Measurements from ENCODE around the gene FAM53A. TPM values are rescaled to one million over a fixed set of nuclear protein-coding genes. Genes with fewer than 3 reads are reported as not detected.
A peak's percentile ranks its signal among the peaks of the same experiment; 100 is the strongest.

FAM53A gene
- total and polyA plus RNA-seq, 5 donors from 2014 or later: 0.76 to 3.6 (median 1.8) TPM

- Histone ChIP-seq H3K36me3 (ENCODE audit: control insufficient read depth, insufficient read depth, low read length) (no peaks in the 10 kb centered on the region), H3K27ac (ENCODE audit: insufficient read depth, low read length, poor library complexity, severe bottlenecking) (no peak overlapping the region), H3K9me3 (ENCODE audit: control insufficient read depth in 2 of 2, low read length in 2 of 2) (peaks cover 0 to 15% of the 10 kb centered on the region in 2 experiments), H3K27me3 (ENCODE audit: control insufficient read depth, insufficient read depth, low read length) (no peaks in the 10 kb centered on the region), H3K4me3 (ENCODE audit: low read depth, low read length) (no peak overlapping the region), H3K4me1 (ENCODE audit: control insufficient read depth, insufficient read depth, low read length, poor library complexity, severe bottlenecking) (peaks cover 12% of the 10 kb centered on the region)
- peak overlapping the region in 2 of 3 donors; percentile 14 to 51 for H3K27ac Mint-ChIP-seq
- H3K27me3 Mint-ChIP-seq: no peaks in the 10 kb centered on the region
- ATAC-seq (ENCODE audit: low read depth in 2 of 2) (no peak), DNase-seq (no peak)
- no peak overlapping the region for H3K4me3 Mint-ChIP-seq
- peaks cover 2% of the 10 kb centered on the region for H3K36me3 Mint-ChIP-seq
- peaks cover 8 to 64% (median 21%) of the 10 kb centered on the region in 4 donors for H3K4me1 Mint-ChIP-seq
- H3K9me3 Mint-ChIP-seq: peaks cover 0 to 25% (median 6%) of the 10 kb centered on the region in 7 donors
These were observed 67.6 kb downstream of the FAM53A start for GRCh38 chr4:1616557-1616930.

- peaks cover 12% of the 10 kb centered on the region for H3K4me1 ChIP-seq (ENCODE audit: control insufficient read depth, insufficient read depth, low read length, poor library complexity, severe bottlenecking)
- Mint-ChIP-seq H3K36me3 (peaks cover 2% of the 10 kb centered on the region), H3K4me3 (peak overlapping the region; percentile 33 to 82 (median 58)), H3K4me1 (peaks cover 8 to 68% (median 21%) of the 10 kb centered on the region in 4 donors), H3K27ac (peak overlapping the region; percentile 14 to 97 (median 95)), H3K9me3 (peaks cover 0 to 25% (median 6%) of the 10 kb centered on the region in 7 donors), H3K27me3 (no peaks in the 10 kb centered on the region)
- no peak overlapping the region for H3K27ac ChIP-seq (ENCODE audit: insufficient read depth, low read length, poor library complexity, severe bottlenecking)
- peaks cover 0 to 15% of the 10 kb centered on the region in 2 experiments for H3K9me3 ChIP-seq (ENCODE audit: control insufficient read depth in 2 of 2, low read length in 2 of 2)
- no peak overlapping the region for H3K4me3 ChIP-seq (ENCODE audit: low read depth, low read length)
- ATAC-seq (ENCODE audit: low read depth in 2 of 2) (no peak), DNase-seq (no peak)
- H3K27me3 ChIP-seq (ENCODE audit: control insufficient read depth, insufficient read depth, low read length): no peaks in the 10 kb centered on the region
- H3K36me3 ChIP-seq (ENCODE audit: control insufficient read depth, insufficient read depth, low read length): no peaks in the 10 kb centered on the region
These were observed 68.1 kb downstream of the FAM53A start for GRCh38 chr4:1615786-1616556.

GRCh38 chr4:1614854-1615595, 69.1 kb downstream of the FAM53A start:
- peak overlapping the region; percentile 72 to 97 (median 95) for H3K27ac Mint-ChIP-seq
- H3K4me3 Mint-ChIP-seq: peak overlapping the region; percentile 39 to 82 (median 76)
- peak in 2 of 3 donors; percentile 24 to 74 for DNase-seq
- Histone ChIP-seq H3K9me3 (ENCODE audit: control insufficient read depth in 2 of 2, low read length in 2 of 2) (peaks cover 0 to 15% of the 10 kb centered on the region in 2 experiments), H3K27me3 (ENCODE audit: control insufficient read depth, insufficient read depth, low read length) (no peaks in the 10 kb centered on the region), H3K27ac (ENCODE audit: insufficient read depth, low read length, poor library complexity, severe bottlenecking) (peak overlapping the region; percentile 64), H3K4me3 (ENCODE audit: low read depth, low read length) (no peak overlapping the region), H3K4me1 (ENCODE audit: control insufficient read depth, insufficient read depth, low read length, poor library complexity, severe bottlenecking) (peaks cover 9% of the 10 kb centered on the region), H3K36me3 (ENCODE audit: control insufficient read depth, insufficient read depth, low read length) (no peaks in the 10 kb centered on the region)
- ATAC-seq (ENCODE audit: low read depth in 2 of 2): peak in 1 of 2 donors; percentile 15
- no peaks in the 10 kb centered on the region for H3K27me3 Mint-ChIP-seq
- H3K9me3 Mint-ChIP-seq: peaks cover 0 to 25% (median 6%) of the 10 kb centered on the region in 7 donors
- peaks cover 2% of the 10 kb centered on the region for H3K36me3 Mint-ChIP-seq
- peaks cover 8 to 61% (median 19%) of the 10 kb centered on the region in 4 donors for H3K4me1 Mint-ChIP-seq

GRCh38 chr4:1614502-1614853, 69.6 kb downstream of the FAM53A start:
- H3K4me3 Mint-ChIP-seq: peak overlapping the region; percentile 39 to 82 (median 76)
- Histone ChIP-seq H3K4me1 (ENCODE audit: control insufficient read depth, insufficient read depth, low read length, poor library complexity, severe bottlenecking) (peaks cover 9% of the 10 kb centered on the region), H3K27me3 (ENCODE audit: control insufficient read depth, insufficient read depth, low read length) (no peaks in the 10 kb centered on the region), H3K4me3 (ENCODE audit: low read depth, low read length) (no peak overlapping the region), H3K9me3 (ENCODE audit: control insufficient read depth in 2 of 2, low read length in 2 of 2) (peaks cover 0 to 15% of the 10 kb centered on the region in 2 experiments), H3K36me3 (ENCODE audit: control insufficient read depth, insufficient read depth, low read length) (no peaks in the 10 kb centered on the region), H3K27ac (ENCODE audit: insufficient read depth, low read length, poor library complexity, severe bottlenecking) (no peak overlapping the region)
- peak overlapping the region; percentile 72 to 97 (median 95) for H3K27ac Mint-ChIP-seq
- DNase-seq: no peak
- peaks cover 8 to 65% (median 19%) of the 10 kb centered on the region in 4 donors for H3K4me1 Mint-ChIP-seq
- peaks cover 2% of the 10 kb centered on the region for H3K36me3 Mint-ChIP-seq
- peak in 1 of 2 donors; percentile 6 for ATAC-seq (ENCODE audit: low read depth in 2 of 2)
- no peaks in the 10 kb centered on the region for H3K27me3 Mint-ChIP-seq
- H3K9me3 Mint-ChIP-seq: peaks cover 0 to 25% (median 6%) of the 10 kb centered on the region in 7 donors

- Mint-ChIP-seq H3K27me3 (no peaks in the 10 kb centered on the region), H3K4me3 (peak overlapping the region in 2 of 4 donors; percentile 40 to 70), H3K36me3 (peaks cover 2% of the 10 kb centered on the region), H3K9me3 (peaks cover 0 to 25% (median 6%) of the 10 kb centered on the region in 7 donors), H3K27ac (peak overlapping the region; percentile 42 to 91 (median 78)), H3K4me1 (peaks cover 8 to 66% (median 19%) of the 10 kb centered on the region in 4 donors)
- no peak overlapping the region for H3K4me3 ChIP-seq (ENCODE audit: low read depth, low read length)
- H3K27ac ChIP-seq (ENCODE audit: insufficient read depth, low read length, poor library complexity, severe bottlenecking): no peak overlapping the region
- H3K9me3 ChIP-seq (ENCODE audit: control insufficient read depth in 2 of 2, low read length in 2 of 2): peaks cover 0 to 15% of the 10 kb centered on the region in 2 experiments
- no peaks in the 10 kb centered on the region for H3K36me3 ChIP-seq (ENCODE audit: control insufficient read depth, insufficient read depth, low read length)
- ATAC-seq (ENCODE audit: low read depth in 2 of 2) (no peak), DNase-seq (no peak)
- H3K27me3 ChIP-seq (ENCODE audit: control insufficient read depth, insufficient read depth, low read length): no peaks in the 10 kb centered on the region
- peaks cover 9% of the 10 kb centered on the region for H3K4me1 ChIP-seq (ENCODE audit: control insufficient read depth, insufficient read depth, low read length, poor library complexity, severe bottlenecking)
These were observed 70.1 kb downstream of the FAM53A start for GRCh38 chr4:1614049-1614448.

GRCh38 chr4:1613099-1613495, 71.0 kb downstream of the FAM53A start:
- Mint-ChIP-seq H3K4me3 (no peak overlapping the region), H3K27ac (peak overlapping the region in 2 of 3 donors; percentile 62)
- DNase-seq: no peak

GRCh38 chr4:1612278-1613098, 71.6 kb downstream of the FAM53A start:
- H3K9me3 Mint-ChIP-seq: peaks cover 0 to 25% (median 6%) of the 10 kb centered on the region in 7 donors

More at GRCh38 chr4:1613099-1613495, 71.0 kb downstream of the FAM53A start:
- H3K4me3 ChIP-seq (ENCODE audit: low read depth, low read length): no peak overlapping the region
- no peaks in the 10 kb centered on the region for H3K27me3 ChIP-seq (ENCODE audit: control insufficient read depth, insufficient read depth, low read length)
- H3K4me1 Mint-ChIP-seq: peaks cover 8 to 71% (median 19%) of the 10 kb centered on the region in 4 donors
- no peak overlapping the region for H3K27ac ChIP-seq (ENCODE audit: insufficient read depth, low read length, poor library complexity, severe bottlenecking)
- peaks cover 9% of the 10 kb centered on the region for H3K4me1 ChIP-seq (ENCODE audit: control insufficient read depth, insufficient read depth, low read length, poor library complexity, severe bottlenecking)
- peaks cover 0 to 15% of the 10 kb centered on the region in 2 experiments for H3K9me3 ChIP-seq (ENCODE audit: control insufficient read depth in 2 of 2, low read length in 2 of 2)
- H3K27me3 Mint-ChIP-seq: no peaks in the 10 kb centered on the region
- peaks cover 0 to 25% (median 6%) of the 10 kb centered on the region in 7 donors for H3K9me3 Mint-ChIP-seq
- no peak for ATAC-seq (ENCODE audit: low read depth in 2 of 2)
- H3K36me3 Mint-ChIP-seq: peaks cover 2% of the 10 kb centered on the region
- H3K36me3 ChIP-seq (ENCODE audit: control insufficient read depth, insufficient read depth, low read length): no peaks in the 10 kb centered on the region

More at GRCh38 chr4:1612278-1613098, 71.6 kb downstream of the FAM53A start:
- peak overlapping the region in 2 of 3 donors; percentile 62 for H3K27ac Mint-ChIP-seq
- H3K4me3 Mint-ChIP-seq: no peak overlapping the region
- H3K36me3 Mint-ChIP-seq: peaks cover 2% of the 10 kb centered on the region
- H3K27me3 ChIP-seq (ENCODE audit: control insufficient read depth, insufficient read depth, low read length): no peaks in the 10 kb centered on the region
- H3K4me1 ChIP-seq (ENCODE audit: control insufficient read depth, insufficient read depth, low read length, poor library complexity, severe bottlenecking): peaks cover 9% of the 10 kb centered on the region
- peaks cover 8 to 68% (median 18%) of the 10 kb centered on the region in 4 donors for H3K4me1 Mint-ChIP-seq
- ATAC-seq (ENCODE audit: low read depth in 2 of 2) (no peak), DNase-seq (no peak)
- peaks cover 0 to 10% of the 10 kb centered on the region in 2 experiments for H3K9me3 ChIP-seq (ENCODE audit: control insufficient read depth in 2 of 2, low read length in 2 of 2)
- no peaks in the 10 kb centered on the region for H3K27me3 Mint-ChIP-seq
- H3K4me3 ChIP-seq (ENCODE audit: low read depth, low read length): no peak overlapping the region
- no peaks in the 10 kb centered on the region for H3K36me3 ChIP-seq (ENCODE audit: control insufficient read depth, insufficient read depth, low read length)
- no peak overlapping the region for H3K27ac ChIP-seq (ENCODE audit: insufficient read depth, low read length, poor library complexity, severe bottlenecking)

All from CD4-positive, CD25-positive, alpha-beta regulatory T cell (primary cell).